Neural cell (in vitro differentiated cells): ENCODE measurements around the gene NADK.
"Not testable (repeated sequence)": the region's sequence is repeated elsewhere in the genome, so short reads cannot be mapped to it uniquely, and the experiment has no call there.

Experiments
- CTCF ChIP-seq: fragments of 450-650 bp; IDR thresholded peaks from 2 replicates; pipeline ENCODE4 v1.5.1; 2014; ENCODE audit warnings: antibody characterized with exemption, mild to moderate bottlenecking, moderate library complexity; ENCODE audit not compliant: poor library complexity, severe bottlenecking
- EP300 ChIP-seq: fragments of 450-650 bp; conservative IDR thresholded peaks from 2 replicates; pipeline ENCODE4 v1.6.1; 2014; ENCODE audit warnings: antibody characterized with exemption, mild to moderate bottlenecking, moderate library complexity; ENCODE audit not compliant: poor library complexity, severe bottlenecking
- POLR2AphosphoS5 ChIP-seq: IDR thresholded peaks from 2 replicates; pipeline ENCODE4 v1.6.1; 2012

DNA sequence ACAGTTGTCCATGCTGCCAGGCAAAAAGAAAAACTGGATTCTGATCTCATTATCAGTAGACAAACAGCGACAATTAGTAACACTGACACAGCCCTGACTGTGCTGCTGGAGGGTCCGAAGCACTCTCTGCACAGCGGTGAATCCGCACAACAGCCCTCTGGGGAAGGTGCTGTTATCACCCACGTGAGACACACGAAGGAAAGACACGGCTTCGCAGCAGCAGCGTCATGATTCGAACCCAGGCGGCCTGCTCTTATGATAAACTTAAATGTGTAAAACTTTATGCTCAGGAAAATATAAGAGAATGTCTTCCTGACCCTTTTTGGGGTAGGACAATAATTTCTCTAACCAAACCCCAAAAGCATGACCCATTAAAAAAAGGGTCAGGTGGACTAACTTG, 35.7 kb downstream of the NADK start:
- TF ChIP-seq EP300, CTCF, POLR2AphosphoS5: not testable (repeated sequence)
